ENCODE results near the gene ELAVL4.
"Not testable (repeated sequence)": the region's sequence is repeated elsewhere in the genome, so short reads cannot be mapped to it uniquely, and the experiment has no call there.

ELAVL4 gene

DNA sequence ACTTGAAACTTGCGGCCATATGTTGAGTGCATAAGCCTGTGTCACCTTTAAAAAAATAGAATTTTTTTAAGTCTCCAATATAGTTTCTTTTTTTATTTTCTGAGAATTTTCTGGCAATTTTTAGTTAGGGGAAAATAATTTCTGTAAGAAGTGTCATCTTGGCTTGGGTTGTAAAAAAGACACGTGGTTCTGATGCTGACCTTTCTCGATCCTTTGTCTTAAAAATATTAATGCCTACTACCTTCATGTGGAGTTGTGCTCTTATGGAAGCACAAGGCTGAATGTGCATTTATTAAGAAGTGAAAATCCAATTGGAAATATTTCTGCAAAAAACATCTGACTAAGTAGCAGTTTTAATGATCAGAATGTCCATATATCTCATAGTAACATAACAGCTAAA, 3.5 kb downstream of the ELAVL4 start:
- FAIRE-seq (no peak), DNase-seq (ENCODE audit: extremely low spot score, insufficient read length, low read depth) (no peak)

DNA sequence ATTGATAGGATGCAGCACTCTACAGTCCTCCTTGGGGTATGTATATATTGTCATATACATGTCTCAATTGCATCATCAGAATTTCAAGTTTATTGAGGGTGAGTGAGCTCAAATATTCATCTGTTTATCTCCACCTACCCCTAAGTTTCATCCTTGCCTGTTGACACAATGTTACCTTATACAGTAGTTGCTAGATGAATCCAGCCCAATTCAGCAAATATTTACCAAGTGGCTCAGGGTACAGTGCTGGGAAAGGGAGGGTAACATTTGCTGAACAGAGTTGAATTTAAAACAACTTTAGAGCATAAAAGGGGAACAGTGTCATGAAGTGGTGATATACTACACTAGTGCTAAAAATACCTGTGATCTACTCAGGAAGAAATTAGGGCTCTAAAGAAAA, 14.4 kb downstream of the ELAVL4 start:
- FAIRE-seq (no peak), DNase-seq (ENCODE audit: extremely low spot score, insufficient read length, low read depth) (no peak)

DNA sequence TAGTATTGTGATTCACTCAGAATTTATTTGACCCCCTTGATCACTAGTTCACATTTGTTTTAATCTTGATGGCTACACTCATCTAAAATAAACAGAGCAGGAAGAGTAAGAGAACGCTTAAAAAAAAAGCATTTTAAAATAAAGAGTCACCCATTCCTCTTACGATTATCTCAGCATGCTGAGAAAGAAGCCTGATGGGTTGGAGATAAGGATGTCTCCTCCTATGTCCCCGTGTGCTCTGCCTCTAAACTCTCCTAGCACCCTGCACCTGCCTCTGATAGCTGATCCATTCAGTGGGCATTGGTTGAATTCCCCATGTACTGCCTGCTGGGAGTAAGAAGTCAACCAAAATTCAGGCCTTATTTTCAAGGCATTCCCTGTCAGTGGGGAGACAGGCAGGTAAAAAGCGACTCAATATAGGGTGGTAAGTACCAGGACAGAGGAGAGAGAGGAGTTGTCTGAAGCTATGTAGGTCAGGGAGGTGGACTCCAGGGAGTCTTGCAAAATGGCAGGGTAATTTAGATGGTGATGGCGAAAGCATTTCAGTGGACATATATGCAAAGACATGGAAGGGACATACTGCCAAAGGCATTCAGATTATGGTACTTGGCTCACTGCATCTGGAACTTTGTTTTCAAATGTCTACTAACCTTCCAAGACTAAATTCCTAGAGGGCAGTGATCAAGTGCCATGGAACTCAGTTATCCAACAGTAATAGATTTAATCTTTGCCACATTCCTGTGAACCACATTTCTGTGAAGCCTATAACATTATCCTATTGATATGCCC, 18.4 kb downstream of the ELAVL4 start:
- FAIRE-seq = no peak
- DNase-seq (ENCODE audit: extremely low spot score, insufficient read length, low read depth) = no peak

GRCh38 chr1:50129201-50129600, 20.5 kb downstream of the ELAVL4 start:
- no peak for DNase-seq (ENCODE audit: extremely low spot score, insufficient read length, low read depth)
- FAIRE-seq = no peak

- FAIRE-seq (no peak), DNase-seq (ENCODE audit: extremely low spot score, insufficient read length, low read depth) (no peak)
Measured at GRCh38 chr1:50132347-50132894, 23.7 kb downstream of the ELAVL4 start.

DNA sequence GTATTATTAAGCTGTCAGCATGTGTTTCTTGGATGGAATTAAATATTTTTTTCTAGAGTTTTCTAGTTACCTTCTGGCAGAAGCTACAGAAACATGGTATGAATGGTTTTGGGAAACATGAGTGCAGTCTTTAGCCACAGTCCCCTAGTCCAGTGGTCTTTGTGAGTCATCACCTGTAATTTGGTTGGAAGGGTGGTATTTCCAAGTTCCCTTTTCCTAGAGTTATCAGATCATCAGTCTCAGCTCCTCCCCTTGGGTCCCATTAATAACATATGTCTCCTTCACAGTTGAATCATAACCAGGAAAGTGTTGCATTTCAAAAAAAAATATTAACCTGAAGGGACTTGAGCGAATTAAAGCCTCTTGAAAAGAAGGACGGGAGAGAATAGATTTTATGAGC, 27.0 kb downstream of the ELAVL4 start:
- DNase-seq (ENCODE audit: extremely low spot score, insufficient read length, low read depth) (no peak), FAIRE-seq (no peak)

- FAIRE-seq (no peak), DNase-seq (ENCODE audit: extremely low spot score, insufficient read length, low read depth) (no peak)
Measured at GRCh38 chr1:50139339-50140181, 30.8 kb downstream of the ELAVL4 start.

DNA sequence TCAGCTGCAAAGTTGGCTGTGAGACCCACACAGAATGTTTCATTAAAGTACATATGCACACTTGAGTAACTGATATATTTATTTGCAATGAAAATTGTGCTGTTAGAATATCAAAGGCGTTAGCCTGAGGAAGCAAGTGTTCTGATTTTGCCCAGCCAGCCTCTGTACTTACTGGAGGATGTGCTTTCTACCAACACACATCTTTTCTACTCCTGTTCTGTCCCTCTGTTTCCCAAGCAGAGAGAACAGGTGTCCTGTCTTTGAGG, 31.4 kb downstream of the ELAVL4 start:
- DNase-seq (ENCODE audit: extremely low spot score, insufficient read length, low read depth) = no peak
- FAIRE-seq = no peak

GRCh38 chr1:50147191-50147850, 38.6 kb downstream of the ELAVL4 start:
- DNase-seq (ENCODE audit: extremely low spot score, insufficient read length, low read depth) (no peak), FAIRE-seq (no peak)

GRCh38 chr1:50148142-50148923, 39.6 kb downstream of the ELAVL4 start:
- no peak for FAIRE-seq
- DNase-seq (ENCODE audit: extremely low spot score, insufficient read length, low read depth) = no peak

DNA sequence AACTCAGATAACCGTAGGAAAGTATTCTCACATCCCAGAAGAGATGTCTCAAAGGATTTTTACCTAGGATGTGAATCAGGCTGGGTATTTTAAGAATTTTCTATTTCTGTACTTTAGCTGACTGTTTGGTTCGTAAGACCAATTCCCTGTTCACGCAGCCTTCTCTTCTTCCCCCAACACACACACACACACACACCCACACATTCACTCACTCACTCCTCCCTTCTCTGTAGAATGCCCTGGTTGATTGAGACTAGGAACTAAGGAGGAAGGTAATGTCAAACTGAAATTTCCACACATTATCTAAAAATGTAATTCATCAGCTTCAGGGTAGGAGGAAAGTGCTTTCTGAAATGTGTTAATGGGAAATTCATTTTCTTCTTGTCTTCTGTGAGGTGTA, 43.5 kb downstream of the ELAVL4 start:
- DNase-seq (ENCODE audit: extremely low spot score, insufficient read length, low read depth) (no peak), FAIRE-seq (no peak)

GRCh38 chr1:50155541-50155940, 46.8 kb downstream of the ELAVL4 start:
- no peak for DNase-seq (ENCODE audit: extremely low spot score, insufficient read length, low read depth)
- FAIRE-seq = no peak

DNA sequence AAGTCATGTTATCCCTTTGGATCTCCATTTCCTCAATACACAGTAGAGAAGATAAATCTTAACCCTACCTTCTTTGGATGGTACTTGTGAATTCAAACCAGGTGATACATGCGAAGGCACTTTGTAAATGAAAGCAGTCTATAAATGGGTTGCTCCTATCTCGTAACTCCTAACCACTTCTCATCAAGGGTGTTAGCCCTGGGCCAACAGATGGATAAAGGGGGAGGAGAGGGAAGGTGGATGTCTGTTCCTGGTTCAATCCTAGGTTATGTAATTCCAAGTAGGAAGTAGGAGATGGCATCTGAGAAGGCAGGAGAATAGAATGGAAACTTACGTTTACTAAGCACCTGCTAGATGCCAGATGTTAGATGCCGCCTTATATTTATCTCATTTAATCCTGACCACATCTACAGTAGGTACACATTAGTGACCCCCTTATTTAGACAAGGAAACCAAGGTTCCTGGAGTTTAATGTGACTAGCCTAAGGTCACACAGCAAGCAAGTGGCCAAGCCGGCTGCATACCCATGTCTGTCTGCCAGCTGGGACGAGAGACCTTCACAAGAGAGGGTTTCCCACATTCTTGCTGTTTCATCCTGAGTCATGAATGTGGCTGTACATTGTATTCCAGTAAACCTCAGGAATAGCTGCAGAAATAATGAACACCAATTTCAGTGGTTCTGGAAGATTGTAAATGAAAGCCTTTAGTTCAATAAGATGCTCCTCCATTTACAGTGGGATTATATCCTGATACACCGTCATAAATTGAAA, 47.7 kb downstream of the ELAVL4 start:
- DNase-seq (ENCODE audit: extremely low spot score, insufficient read length, low read depth) (no peak), FAIRE-seq (no peak)

DNA sequence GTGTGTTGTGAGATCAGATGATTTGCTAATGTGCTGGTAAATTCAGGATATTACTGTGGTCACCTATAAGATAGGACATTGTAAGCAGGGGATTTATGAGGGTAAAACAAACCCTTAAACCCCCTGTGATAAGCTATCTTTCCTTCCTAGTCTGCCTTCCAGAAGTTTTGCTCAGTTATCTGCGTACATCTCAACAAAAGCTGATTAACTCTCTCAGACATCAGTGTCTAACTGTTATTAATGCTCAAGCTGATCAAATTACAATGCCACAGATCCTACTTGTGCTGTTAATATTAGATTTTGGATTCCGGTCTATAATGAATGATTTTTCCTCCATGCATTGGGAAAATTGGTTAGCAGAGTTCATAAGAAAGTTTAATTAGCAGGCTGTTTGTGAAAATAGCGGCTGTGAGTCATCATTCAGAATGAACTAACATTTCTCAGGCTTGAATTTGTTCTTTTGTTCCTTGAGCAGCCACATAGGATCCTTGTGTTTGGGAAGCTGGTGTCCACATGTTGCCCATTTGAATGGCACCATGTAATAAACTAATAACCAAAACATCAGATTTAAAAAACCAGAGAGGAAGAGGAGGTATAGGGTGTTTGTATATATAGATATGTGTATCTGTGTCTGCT, 48.7 kb downstream of the ELAVL4 start:
- no peak for FAIRE-seq
- no peak for DNase-seq (ENCODE audit: extremely low spot score, insufficient read length, low read depth)

- no peak for FAIRE-seq
Measured at GRCh38 chr1:50158421-50158820, 49.7 kb downstream of the ELAVL4 start.

GRCh38 chr1:50163680-50164079, 55.0 kb downstream of the ELAVL4 start:
- no peak for DNase-seq (ENCODE audit: extremely low spot score, insufficient read length, low read depth)
- FAIRE-seq = no peak

More at GRCh38 chr1:50158421-50158820, 49.7 kb downstream of the ELAVL4 start:
- DNase-seq (ENCODE audit: extremely low spot score, insufficient read length, low read depth) = no peak

DNA sequence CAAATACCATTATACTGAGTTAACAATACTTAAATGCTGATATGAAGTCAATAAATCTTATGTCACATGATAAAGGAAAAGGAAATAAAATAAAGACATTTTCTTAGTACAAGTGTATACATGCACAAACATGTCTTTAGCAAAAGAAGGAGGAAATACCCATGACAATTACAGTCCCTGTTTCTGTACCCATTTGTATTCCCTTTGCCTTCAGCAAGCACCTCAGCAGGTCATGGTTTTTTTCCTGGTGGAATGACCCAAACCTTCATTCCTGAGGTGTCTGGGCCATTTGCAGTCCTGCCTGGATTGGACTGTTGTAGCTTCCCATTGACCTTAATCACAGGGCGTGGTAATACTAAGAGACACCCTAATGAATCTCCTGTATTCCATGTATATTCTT, 57.6 kb downstream of the ELAVL4 start:
- not testable (repeated sequence) for FAIRE-seq; DNase-seq (ENCODE audit: extremely low spot score, insufficient read length, low read depth)

- no peak for DNase-seq (ENCODE audit: extremely low spot score, insufficient read length, low read depth)
- FAIRE-seq = no peak
Measured at GRCh38 chr1:50172299-50172698, 63.6 kb downstream of the ELAVL4 start.

GRCh38 chr1:50174101-50174500, 65.4 kb downstream of the ELAVL4 start:
- FAIRE-seq = no peak
- DNase-seq (ENCODE audit: extremely low spot score, insufficient read length, low read depth) = no peak
